ENCODE data around the gene HTR3D.
A peak's percentile ranks its signal among the peaks of the same experiment; 100 is the strongest.
"Not testable (repeated sequence)": the region's sequence is repeated elsewhere in the genome, so short reads cannot be mapped to it uniquely, and the experiment has no call there.

HTR3D gene

GRCh38 chr3:184016169-184016570, 15.4 kb upstream of the HTR3D start:
- no peak for DNase-seq (ENCODE audit: low spot score)

GRCh38 chr3:184016811-184017671, 14.5 kb upstream of the HTR3D start:
- peak; percentile 6 for DNase-seq (ENCODE audit: low spot score)

GRCh38 chr3:184017672-184018423, 13.7 kb upstream of the HTR3D start, which contains the start of gene ABCC5:
ABCC5 (minus strand) TSS chr3:184017884; CDS start chr3:184014392, 3,492 bp downstream.
- peak; percentile 85 for DNase-seq (ENCODE audit: low spot score)

- no peak for DNase-seq (ENCODE audit: low spot score)
Observed at GRCh38 chr3:184018424-184018973, 13.0 kb upstream of the HTR3D start.

- DNase-seq (ENCODE audit: low spot score): no peak
Observed at GRCh38 chr3:184022323-184022722, 9.2 kb upstream of the HTR3D start.

- not testable (repeated sequence) for DNase-seq (ENCODE audit: low spot score)
Observed at GRCh38 chr3:184025256-184025655, 6.3 kb upstream of the HTR3D start.

GRCh38 chr3:184028275-184028890, 3.2 kb upstream of the HTR3D start:
- not testable (repeated sequence) for DNase-seq (ENCODE audit: low spot score)

- no peak for DNase-seq (ENCODE audit: low spot score)
Observed at GRCh38 chr3:184029443-184029842, 2.1 kb upstream of the HTR3D start.

GRCh38 chr3:184030536-184030935, 1.0 kb upstream of the HTR3D start:
- no peak for DNase-seq (ENCODE audit: low spot score)

- DNase-seq (ENCODE audit: low spot score): no peak
Observed at GRCh38 chr3:184037816-184038215, 6.3 kb downstream of the HTR3D start.

GRCh38 chr3:184038307-184038706, 6.8 kb downstream of the HTR3D start:
- DNase-seq (ENCODE audit: low spot score): not testable (repeated sequence)

GRCh38 chr3:184039414-184039813, 7.9 kb downstream of the HTR3D start:
- no peak for DNase-seq (ENCODE audit: low spot score)

GRCh38 chr3:184040010-184040409, 8.5 kb downstream of the HTR3D start:
- DNase-seq (ENCODE audit: low spot score): no peak

GRCh38 chr3:184042617-184043016, 11.1 kb downstream of the HTR3D start:
- no peak for DNase-seq (ENCODE audit: low spot score)

GRCh38 chr3:184045995-184046394, 14.5 kb downstream of the HTR3D start:
- no peak for DNase-seq (ENCODE audit: low spot score)

GRCh38 chr3:184050217-184050847, 18.8 kb downstream of the HTR3D start:
- DNase-seq (ENCODE audit: low spot score): no peak

GRCh38 chr3:184052767-184053166, 21.2 kb downstream of the HTR3D start, which contains the start of gene HTR3C:
HTR3C (plus strand) TSS chr3:184053047; CDS start chr3:184053081, 34 bp downstream.
- no peak for DNase-seq (ENCODE audit: low spot score)

GRCh38 chr3:184058029-184058428, 26.5 kb downstream of the HTR3D start:
- DNase-seq (ENCODE audit: low spot score): no peak

GRCh38 chr3:184059424-184059823, 27.9 kb downstream of the HTR3D start:
- DNase-seq (ENCODE audit: low spot score): no peak

- DNase-seq (ENCODE audit: low spot score): no peak
Observed at GRCh38 chr3:184062637-184063036, 31.1 kb downstream of the HTR3D start.

- DNase-seq (ENCODE audit: low spot score): no peak
Observed at GRCh38 chr3:184066211-184066610, 34.7 kb downstream of the HTR3D start.

Measured in CD4-positive, alpha-beta T cell treated with Interleukin-6 at 100 ng/mL for 8 hours (primary cell).